GM10248 (cell line): Measurements from ENCODE around the gene SLC39A10.

Experiments
- CTCF ChIA-PET: fragments of 300-600 bp; sonication (Branson Sonifier 250); formaldehyde crosslinking; extraction: SDS; loops from one replicate; lab custom pipeline; 2021; ENCODE audit warnings: antibody characterized with exemption; lab: Yijun Ruan, JAX
- POLR2A ChIA-PET: fragments of 350-650 bp; sonication (Branson Sonifier 250); formaldehyde crosslinking; extraction: SDS; loops from one replicate; lab custom pipeline; 2020; ENCODE audit warnings: antibody characterized with exemption; lab: Yijun Ruan, JAX
- DNase-seq: peaks from one replicate; pipeline ENCODE4 v3.0.0; 2012; ENCODE audit errors: extremely low spot score
- CTCF ChIP-seq: IDR thresholded peaks from 2 replicates; pipeline ENCODE4 v1.5.1; 2012; ENCODE audit warnings: mild to moderate bottlenecking, low read depth; ENCODE audit errors: extremely low read depth, missing control alignments, control extremely low read depth

Gene SLC39A10

GRCh38 chr2:195737511-195738325, 80.7 kb downstream of the SLC39A10 start:
- POLR2A ChIA-PET = no interaction called here
- no peak for DNase-seq
- CTCF ChIA-PET = interaction anchor here (1.6 kb wide), 1 partner anchor 15 kb away, joined by 3 read pairs; no protein-coding TSS in a partner anchor
- TF ChIP-seq CTCF = no peak

GRCh38 chr2:195741191-195741590, 84.2 kb downstream of the SLC39A10 start:
- DNase-seq = no peak
- TF ChIP-seq CTCF = no peak
- ChIA-PET CTCF (interaction anchor here (1.0 to 1.2 kb wide), 4 partner anchors 12 to 199 kb away, joined by 3 read pairs; no protein-coding TSS in a partner anchor), POLR2A (no interaction called here)

- POLR2A ChIA-PET = no interaction called here
- no peak for DNase-seq
- TF ChIP-seq CTCF = no peak
- CTCF ChIA-PET = interaction anchor here (1.1 to 1.2 kb wide), 2 partner anchors 10 to 15 kb away, joined by 3 to 4 read pairs; no protein-coding TSS in a partner anchor
These were observed 99.4 kb downstream of the SLC39A10 start for GRCh38 chr2:195756218-195756942.

GRCh38 chr2:195758846-195759245, 101.8 kb downstream of the SLC39A10 start:
- DNase-seq = no peak
- no peak for TF ChIP-seq CTCF
- ChIA-PET POLR2A (no interaction called here), CTCF (interaction anchor here (1.2 kb wide), 1 partner anchor 8 kb away, joined by 4 read pairs; no protein-coding TSS in a partner anchor)

GRCh38 chr2:195759877-195760276, 102.9 kb downstream of the SLC39A10 start:
- no peak for DNase-seq
- TF ChIP-seq CTCF = no peak
- ChIA-PET POLR2A (no interaction called here), CTCF (no interaction called here)

GRCh38 chr2:195763866-195764265, 106.8 kb downstream of the SLC39A10 start:
- DNase-seq = no peak
- ChIA-PET CTCF (no interaction called here), POLR2A (no interaction called here)
- no peak for TF ChIP-seq CTCF
